HepG2 (cell line): Measurements from ENCODE around the gene TP53I3. TPM values are rescaled to one million over a fixed set of nuclear protein-coding genes. Genes with fewer than 3 reads are reported as not detected.
A peak's percentile ranks its signal among the peaks of the same experiment; 100 is the strongest.

Experiments
- ATAC-seq: fragments of 200-7000 bp; cut with Tn5 transposase; 3 replicates; pipeline ENCODE4 v1.9.1; 2020; ENCODE audit warnings: mild to moderate bottlenecking, moderate library complexity
- BruUV-seq: library from RNA; stranded (reverse); fragments of 400-500 nt; replicated peaks from 2 replicates; lab custom pipeline; 2021; lab: Mats Ljungman, UMichigan
- CTCF ChIA-PET: fragments of 300-600 bp; formaldehyde crosslinking; extraction: SDS; loops from one replicate; lab custom pipeline; 2021; ENCODE audit warnings: low total read pairs, inconsistent platforms, low intra/inter-chr PET ratio; lab: Yijun Ruan, JAX
- POLR2A ChIA-PET: fragments of 350-600 bp; sonication (Branson Sonifier 250); formaldehyde crosslinking; loops from one replicate; lab custom pipeline; 2020; ENCODE audit warnings: antibody characterized with exemption, inconsistent platforms; lab: Yijun Ruan, JAX
- DNase-seq: peaks from one replicate; pipeline ENCODE4 v3.0.0-alpha.2; 2015; ENCODE audit warnings: low spot score
- FAIRE-seq: peaks from 3 replicates; lab custom pipeline; 2011; peaks lifted over from hg19 to GRCh38; lab: Jason Lieb, UNC
- H2AFZ ChIP-seq: one replicate; pipeline ENCODE4 v1.6.1; 2011; ENCODE audit warnings: low read length, inconsistent platforms
- H3K27ac ChIP-seq: fragments of 300-600 bp; 3 replicates; pipeline ENCODE4 v1.8.0; 2011; ENCODE audit warnings: mixed run types, mild to moderate bottlenecking, mixed read lengths, low read length, inconsistent platforms; ENCODE audit not compliant: insufficient read depth; ENCODE audit errors: extremely low read length
- H3K27me3 ChIP-seq, 2 experiments: fragments of 200-600 bp in 1 of 2; 2 replicates in 1 of 2; 3 replicates in 1 of 2; pipeline versions ENCODE4 v1.6.0 to v1.8.0; 2011; ENCODE audit warnings: low read length in 2 of 2, mild to moderate bottlenecking in 2 of 2, moderate library complexity in 2 of 2, inconsistent platforms in 1 of 2; ENCODE audit not compliant: insufficient read depth in 2 of 2, control insufficient read depth in 1 of 2
- H3K36me3 ChIP-seq, 2 experiments: fragments of 200-600 bp in 1 of 2; replicated peaks in 1 of 2; 2 replicates in 1 of 2; 3 replicates in 1 of 2; pipeline versions ENCODE4 v1.5.1 to v1.8.0; 2011; ENCODE audit warnings: low read length in 2 of 2, inconsistent platforms in 1 of 2; ENCODE audit not compliant: insufficient read depth in 2 of 2, control insufficient read depth in 1 of 2
- H3K4me1 ChIP-seq: 2 replicates; pipeline ENCODE4 v1.5.1; 2012; ENCODE audit warnings: low read length, inconsistent platforms; ENCODE audit not compliant: insufficient read depth
- H3K4me2 ChIP-seq: 2 replicates; pipeline ENCODE4 v1.6.0; 2011; ENCODE audit warnings: low read depth, low read length, inconsistent platforms
- H3K4me3 ChIP-seq, 3 experiments: fragments of 200-600 bp in 1 of 3; sonication (generic), shearing (Covaris generic) in 1 of 3; replicated peaks in 1 of 3; 2 replicates each; pipeline ENCODE4 v1.5.1; 2011 to 2016; ENCODE audit warnings: low read length in 3 of 3, inconsistent platforms in 2 of 3, low read depth in 2 of 3, mild to moderate bottlenecking in 2 of 3, control low read depth in 1 of 3, mixed read lengths in 1 of 3; ENCODE audit not compliant: insufficient read depth in 1 of 3
- H3K79me2 ChIP-seq: one replicate; pipeline ENCODE4 v1.6.1; 2011; ENCODE audit warnings: low read length, inconsistent platforms; ENCODE audit not compliant: insufficient read depth
- H3K9ac ChIP-seq: 2 replicates; pipeline ENCODE4 v1.6.0; 2011; ENCODE audit warnings: mild to moderate bottlenecking, low read depth, low read length, inconsistent platforms; ENCODE audit not compliant: insufficient read depth
- H3K9me3 ChIP-seq: 2 replicates; pipeline ENCODE4 v1.5.1; 2012; ENCODE audit warnings: mild to moderate bottlenecking, low read length
- H4K20me1 ChIP-seq: 2 replicates; pipeline ENCODE4 v1.6.0; 2011; ENCODE audit warnings: inconsistent platforms, mild to moderate bottlenecking, low read length, moderate library complexity; ENCODE audit not compliant: insufficient read depth
- ATRX ChIP-seq: sonication (generic); formaldehyde crosslinking; IDR thresholded peaks from 2 replicates; pipeline ENCODE4 v1.4.0; 2020; ENCODE audit warnings: missing genetic modification reagents, borderline replicate concordance
- HNRNPL ChIP-seq: fragments of 200-400 bp; formaldehyde crosslinking; IDR thresholded peaks from 2 replicates; pipeline ENCODE4 v1.6.1; 2017; ENCODE audit warnings: mild to moderate bottlenecking, low read depth, low read length
- ISL2 ChIP-seq: sonication (generic); formaldehyde crosslinking; IDR thresholded peaks from 2 replicates; pipeline ENCODE4 v1.5.0; 2020; ENCODE audit warnings: missing genetic modification reagents
- KLF15 ChIP-seq: sonication (generic); formaldehyde crosslinking; IDR thresholded peaks from 2 replicates; pipeline ENCODE4 v1.8.1; 2023; ENCODE audit warnings: borderline replicate concordance, mild to moderate bottlenecking, inconsistent platforms, missing genetic modification reagents, mixed read lengths
- MIER2 ChIP-seq: IDR thresholded peaks from 2 replicates; pipeline ENCODE4 v1.6.1; 2016; ENCODE audit warnings: missing biosample characterization, missing genetic modification reagents
- RARG ChIP-seq: sonication (generic); formaldehyde crosslinking; IDR thresholded peaks from 2 replicates; pipeline ENCODE4 v1.4.0; 2020; ENCODE audit warnings: low read depth, mild to moderate bottlenecking, missing genetic modification reagents
- SALL1 ChIP-seq: sonication (generic); formaldehyde crosslinking; IDR thresholded peaks from 2 replicates; pipeline ENCODE4 v1.8.0; 2022; ENCODE audit warnings: mild to moderate bottlenecking, missing genetic modification reagents
- ZNF234 ChIP-seq: sonication (generic); formaldehyde crosslinking; conservative IDR thresholded peaks from 2 replicates; pipeline ENCODE4 v1.5.1; 2020; ENCODE audit warnings: mild to moderate bottlenecking, missing genetic modification reagents
- ZNF251 ChIP-seq: sonication (generic); formaldehyde crosslinking; IDR thresholded peaks from 2 replicates; pipeline ENCODE4 v1.9.0; 2021; ENCODE audit warnings: mild to moderate bottlenecking, missing genetic modification reagents
- ZNF331 ChIP-seq: sonication (generic); formaldehyde crosslinking; IDR thresholded peaks from 2 replicates; pipeline ENCODE4 v1.4.0; 2020; ENCODE audit warnings: missing genetic modification reagents
- ZNF496 ChIP-seq: sonication (generic); formaldehyde crosslinking; IDR thresholded peaks from 2 replicates; pipeline ENCODE4 v1.8.1; 2023; ENCODE audit warnings: mild to moderate bottlenecking, moderate library complexity, missing genetic modification reagents; ENCODE audit not compliant: insufficient replicate concordance
- ZNF782 ChIP-seq: sonication (generic); formaldehyde crosslinking; IDR thresholded peaks from 2 replicates; pipeline ENCODE4 v1.4.0; 2020; ENCODE audit warnings: missing genetic modification reagents, mild to moderate bottlenecking, borderline replicate concordance
- ZSCAN25 ChIP-seq: sonication (generic); formaldehyde crosslinking; IDR thresholded peaks from 2 replicates; pipeline ENCODE4 v1.8.0; 2022; ENCODE audit warnings: mild to moderate bottlenecking, missing genetic modification reagents
- WGBS: methylation state at CpG from one replicate; pipeline ENCODE4 v1.1.6; 2017; ENCODE audit warnings: low lambda C conversion rate; 5-methylcytosine and 5-hydroxymethylcytosine counted together
- in situ Hi-C: cut with HindIII; loops from 2 replicates; pipeline ENCODE4 v1.10.0; 2017; ENCODE audit warnings: low pct_unique_long_range_greater_than_20kb; ENCODE audit not compliant: extremely low pct_ligation_motif_present
- intact Hi-C: fragments of 100-400 bp; cut with micrococcal nuclease; formaldehyde crosslinking; loops from one replicate; pipeline ENCODE4 v1.10.0; 2022; ENCODE audit not compliant: unreplicated experiment
- polyA plus RNA-seq, 8 experiments: library from polyadenylated mRNA; depleted of rRNA in 3 of 8; stranded (reverse) in 7 of 8; unstranded in 1 of 8; fragments of >200 nt; fragmentation: Illumina TruSeq in 4 of 8; extraction: Trizol in 4 of 8; gene quantifications; 2 replicates each; pipeline versions ENCODE4 v1.2.1 to v1.2.3, GENCODE V29; 2011 to 2016; ENCODE audit warnings: low read depth in 4 of 8, missing spikeins in 1 of 8, mixed read lengths in 1 of 8; ENCODE audit not compliant: insufficient read depth in 1 of 8
- total RNA-seq, 5 experiments: library from RNA; depleted of rRNA; stranded (reverse); fragments of >200 nt; fragmentation: Illumina TruSeq; extraction: Trizol; gene quantifications; 2 replicates each; pipeline ENCODE4 v1.2.3, GENCODE V29; 2016; ENCODE audit warnings: low read depth in 1 of 5
- TF ChIP-seq, protein P1 (sequence below): sonication (generic); formaldehyde crosslinking; IDR thresholded peaks from 2 replicates; pipeline ENCODE4 v1.5.1; 2020; ENCODE audit warnings: missing genetic modification reagents, mild to moderate bottlenecking, borderline replicate concordance
- TF ChIP-seq, protein P2 (sequence below): sonication (generic); formaldehyde crosslinking; IDR thresholded peaks from 2 replicates; pipeline ENCODE4 v1.5.0; 2020; ENCODE audit warnings: missing genetic modification reagents

TP53I3 gene
- total and polyA plus RNA-seq, 2 of the 13 experiments (the other 11 are each of a cell fraction or from before 2014, with no cell fraction given) = 25.0 to 44.1 TPM

DNA sequence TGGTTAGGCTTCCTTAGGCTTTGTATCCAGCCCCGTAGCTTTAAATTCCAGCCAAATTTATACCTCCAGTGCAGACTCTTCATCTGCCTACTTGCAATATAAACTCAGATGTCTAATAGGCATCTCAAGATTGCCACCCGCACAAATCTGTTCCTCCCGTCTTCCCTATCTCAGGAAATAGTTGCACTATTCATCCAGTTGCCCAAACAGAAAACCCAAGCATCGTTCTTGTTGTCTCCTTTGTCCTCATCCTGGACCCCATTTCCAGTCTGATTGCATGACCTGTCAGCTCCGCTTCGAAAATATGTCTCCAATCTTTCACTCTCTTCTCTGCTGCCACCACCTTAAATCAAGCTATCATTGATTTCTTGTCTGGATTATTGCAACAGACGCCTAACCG is 32.8 kb downstream of the TP53I3 start (continued):
- TF ChIP-seq, protein P1, sequence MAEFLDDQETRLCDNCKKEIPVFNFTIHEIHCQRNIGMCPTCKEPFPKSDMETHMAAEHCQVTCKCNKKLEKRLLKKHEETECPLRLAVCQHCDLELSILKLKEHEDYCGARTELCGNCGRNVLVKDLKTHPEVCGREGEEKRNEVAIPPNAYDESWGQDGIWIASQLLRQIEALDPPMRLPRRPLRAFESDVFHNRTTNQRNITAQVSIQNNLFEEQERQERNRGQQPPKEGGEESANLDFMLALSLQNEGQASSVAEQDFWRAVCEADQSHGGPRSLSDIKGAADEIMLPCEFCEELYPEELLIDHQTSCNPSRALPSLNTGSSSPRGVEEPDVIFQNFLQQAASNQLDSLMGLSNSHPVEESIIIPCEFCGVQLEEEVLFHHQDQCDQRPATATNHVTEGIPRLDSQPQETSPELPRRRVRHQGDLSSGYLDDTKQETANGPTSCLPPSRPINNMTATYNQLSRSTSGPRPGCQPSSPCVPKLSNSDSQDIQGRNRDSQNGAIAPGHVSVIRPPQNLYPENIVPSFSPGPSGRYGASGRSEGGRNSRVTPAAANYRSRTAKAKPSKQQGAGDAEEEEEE (CRISPR knock-in tag) = no peak
- no peak for TF ChIP-seq ZNF251
- TF ChIP-seq ISL2 = 0 out of 2 replicates have a peak, but pooled peaks have one; percentile 8
- TF ChIP-seq, protein P2, sequence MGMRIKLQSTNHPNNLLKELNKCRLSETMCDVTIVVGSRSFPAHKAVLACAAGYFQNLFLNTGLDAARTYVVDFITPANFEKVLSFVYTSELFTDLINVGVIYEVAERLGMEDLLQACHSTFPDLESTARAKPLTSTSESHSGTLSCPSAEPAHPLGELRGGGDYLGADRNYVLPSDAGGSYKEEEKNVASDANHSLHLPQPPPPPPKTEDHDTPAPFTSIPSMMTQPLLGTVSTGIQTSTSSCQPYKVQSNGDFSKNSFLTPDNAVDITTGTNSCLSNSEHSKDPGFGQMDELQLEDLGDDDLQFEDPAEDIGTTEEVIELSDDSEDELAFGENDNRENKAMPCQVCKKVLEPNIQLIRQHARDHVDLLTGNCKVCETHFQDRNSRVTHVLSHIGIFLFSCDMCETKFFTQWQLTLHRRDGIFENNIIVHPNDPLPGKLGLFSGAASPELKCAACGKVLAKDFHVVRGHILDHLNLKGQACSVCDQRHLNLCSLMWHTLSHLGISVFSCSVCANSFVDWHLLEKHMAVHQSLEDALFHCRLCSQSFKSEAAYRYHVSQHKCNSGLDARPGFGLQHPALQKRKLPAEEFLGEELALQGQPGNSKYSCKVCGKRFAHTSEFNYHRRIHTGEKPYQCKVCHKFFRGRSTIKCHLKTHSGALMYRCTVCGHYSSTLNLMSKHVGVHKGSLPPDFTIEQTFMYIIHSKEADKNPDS = no peak
- TF ChIP-seq ZNF496 (CRISPR knock-in tag) = no peak
- no peak for TF ChIP-seq ZNF234 (CRISPR knock-in tag)

DNA sequence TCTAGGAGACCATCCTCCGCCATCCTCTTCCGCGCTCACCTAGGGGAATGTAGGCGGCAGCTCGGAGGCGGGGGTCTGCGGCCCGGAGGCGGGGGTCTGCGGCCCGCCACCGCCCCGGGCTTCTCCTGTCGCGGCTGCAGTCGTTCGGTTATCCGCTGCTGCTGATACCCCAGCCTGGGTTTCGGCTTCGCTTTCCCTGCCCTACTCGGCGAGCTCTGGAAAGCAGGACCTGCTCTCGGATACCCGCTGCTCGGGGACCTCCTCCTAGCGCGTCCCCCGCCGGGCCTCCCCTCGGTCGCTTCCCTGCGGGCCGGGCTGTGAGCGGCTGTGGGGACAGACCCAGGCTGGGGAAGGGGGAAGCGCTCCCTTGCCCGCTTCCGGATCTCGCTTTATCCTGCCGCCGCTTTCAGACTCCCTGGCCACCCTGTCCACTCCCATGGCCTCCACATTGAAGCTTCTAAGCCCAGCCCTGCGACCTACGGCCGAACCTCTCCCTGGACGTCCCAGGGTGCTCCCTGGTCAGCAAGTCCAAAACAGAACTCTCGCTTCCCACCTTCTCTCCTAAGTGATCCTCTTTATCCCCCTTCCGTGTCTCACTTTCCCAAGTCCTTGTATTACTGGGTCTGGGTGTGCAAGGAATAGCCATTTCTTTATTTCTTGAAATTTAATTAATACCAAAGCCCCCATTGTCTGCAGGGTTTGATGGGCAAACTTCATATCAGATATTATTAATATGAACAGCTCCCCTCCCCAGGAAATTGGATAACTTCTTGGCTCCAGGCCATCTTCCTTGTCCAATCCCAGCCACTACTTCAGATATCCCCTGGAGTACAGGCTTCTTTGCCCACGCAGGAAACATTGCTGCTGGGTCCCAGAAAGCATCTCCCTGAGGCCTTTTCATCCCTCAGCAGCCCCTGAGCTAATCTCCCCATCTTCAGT is 34.3 kb downstream of the TP53I3 start:
- intact Hi-C loops = no loop called here
- Histone ChIP-seq H4K20me1 (no peaks in the 10 kb centered on the region), H3K4me3 (peak overlapping the region; percentile 92 to 95 (median 94)), H3K4me1 (peaks cover 61% of the 10 kb centered on the region), H3K36me3 (peaks cover 0 to 2% of the 10 kb centered on the region in 2 experiments; a peak in 3 of 5 replicates), H3K79me2 (peaks cover 23% of the 10 kb centered on the region), H3K9ac (peak overlapping the region; percentile 77), H2AFZ (no peak overlapping the region), H3K9me3 (no peaks in the 10 kb centered on the region), H3K4me2 (peak overlapping the region; percentile 82), H3K27me3 (no peaks in the 10 kb centered on the region; a peak in 2 of 5 replicates), H3K27ac (peak overlapping the region; percentile 45)
- FAIRE-seq = no peak
- in situ Hi-C loops = no loop called here
- 3% methylated on average over 17 of the region's 47 CpGs for WGBS
- ATAC-seq = peak; percentile 23
- POLR2A ChIA-PET = interaction anchor here (1.0 to 5.4 kb wide), 12 partner anchors 10 to 123 kb away, joined by 3 to 76 read pairs (median 6); partner anchors contain the start of genes ATAD2B, SF3B6 and TP53I3
- DNase-seq = peak; percentile 28
- no TSS peak for BruUV-seq
- CTCF ChIA-PET = no interaction called here
- TF ChIP-seq ZSCAN25 (CRISPR knock-in tag) (peak; percentile 15; the same call in 1 of the 2 replicates), ATRX (CRISPR knock-in tag) (no peak), ZNF782 (CRISPR knock-in tag) (no peak), MIER2 (CRISPR knock-in tag) (no peak), RARG (no peak), KLF15 (0 out of 2 replicates have a peak, but pooled peaks have one; percentile 38), HNRNPL (no peak), ZNF331 (CRISPR knock-in tag) (no peak), SALL1 (CRISPR knock-in tag) (peak; percentile 41)
- TF ChIP-seq, protein P1 (CRISPR knock-in tag) = no peak
